GM23338 (cell line): ENCODE measurements around the gene PVR. TPM values are rescaled to one million over a fixed set of nuclear protein-coding genes. Genes with fewer than 3 reads are reported as not detected.

ENCODE experiments used
- CREB1 ChIP-seq: fragments of 250-450 bp; sonication (Bioruptor Pico); IDR thresholded peaks from 2 replicates; pipeline ENCODE4 v1.5.0; 2020; ENCODE audit warnings: low read depth, mild to moderate bottlenecking, moderate library complexity
- EZH2 ChIP-seq: fragments of 200-600 bp; sonication (generic); IDR thresholded peaks from one replicate; pipeline ENCODE4 v1.8.0; 2017; ENCODE audit warnings: antibody characterized with exemption, mild to moderate bottlenecking, low read depth; ENCODE audit not compliant: unreplicated experiment
- NANOG ChIP-seq: IDR thresholded peaks from 2 replicates; pipeline ENCODE4 v1.6.1; 2016; ENCODE audit warnings: antibody characterized with exemption, borderline replicate concordance
- POLR2AphosphoS5 ChIP-seq: IDR thresholded peaks from 2 replicates; pipeline ENCODE4 v1.6.1; 2016; ENCODE audit warnings: antibody characterized with exemption, low read depth
- STAT1 ChIP-seq: IDR thresholded peaks from one replicate; pipeline ENCODE4 v1.6.1; 2016; ENCODE audit warnings: antibody characterized with exemption; ENCODE audit not compliant: unreplicated experiment
- ZNF114 ChIP-seq: fragments of 250-450 bp; sonication (Bioruptor Pico); IDR thresholded peaks from 2 replicates; pipeline ENCODE4 v1.5.0; 2020; ENCODE audit warnings: mild to moderate bottlenecking, moderate library complexity
- polyA plus RNA-seq: library from polyadenylated mRNA; unstranded; fragments of >200 nt; fragmentation: Nextera tagmentation; extraction: Ambion mirVana; gene quantifications from 2 replicates; pipeline ENCODE4 v1.2.1, GENCODE V29; 2016
- total RNA-seq: library from RNA; depleted of rRNA; stranded (reverse); fragments of >200 nt; shearing (Covaris generic); gene quantifications from 2 replicates; pipeline ENCODE4 v1.2.3, GENCODE V29; 2014
- TF ChIP-seq, protein P1 (sequence below): fragments of 250-450 bp; sonication (Bioruptor Pico); IDR thresholded peaks from 2 replicates; pipeline ENCODE4 v1.5.0; 2020; ENCODE audit warnings: mild to moderate bottlenecking, moderate library complexity
- TF ChIP-seq, protein P2 (sequence below): IDR thresholded peaks from one replicate; pipeline ENCODE4 v1.6.1; 2018; ENCODE audit warnings: antibody characterized with exemption; ENCODE audit not compliant: unreplicated experiment

Gene PVR
- total and polyA plus RNA-seq, 2 experiments from 2014 or later, result 4.8 to 19.0 TPM

DNA sequence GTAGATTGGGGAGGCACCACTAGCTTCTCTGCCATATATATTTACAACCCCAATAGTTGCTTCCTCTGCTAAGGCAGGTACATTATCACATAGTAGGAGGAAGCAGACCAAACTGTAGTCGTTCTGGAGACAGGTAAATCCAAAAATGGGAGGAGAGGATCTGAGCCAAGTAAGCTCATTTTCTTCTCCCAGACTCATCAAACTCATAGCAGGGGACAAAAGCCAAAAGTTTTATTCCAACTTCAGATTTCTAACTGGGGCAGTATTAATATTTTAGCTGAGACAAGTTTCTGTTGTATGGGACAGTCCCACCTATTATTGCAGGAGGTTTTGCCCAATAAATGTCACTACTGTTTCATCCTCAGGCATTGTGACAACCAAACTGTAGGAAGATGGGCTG is 38.2 kb upstream of the PVR start (continued):
- TF ChIP-seq, protein P1, sequence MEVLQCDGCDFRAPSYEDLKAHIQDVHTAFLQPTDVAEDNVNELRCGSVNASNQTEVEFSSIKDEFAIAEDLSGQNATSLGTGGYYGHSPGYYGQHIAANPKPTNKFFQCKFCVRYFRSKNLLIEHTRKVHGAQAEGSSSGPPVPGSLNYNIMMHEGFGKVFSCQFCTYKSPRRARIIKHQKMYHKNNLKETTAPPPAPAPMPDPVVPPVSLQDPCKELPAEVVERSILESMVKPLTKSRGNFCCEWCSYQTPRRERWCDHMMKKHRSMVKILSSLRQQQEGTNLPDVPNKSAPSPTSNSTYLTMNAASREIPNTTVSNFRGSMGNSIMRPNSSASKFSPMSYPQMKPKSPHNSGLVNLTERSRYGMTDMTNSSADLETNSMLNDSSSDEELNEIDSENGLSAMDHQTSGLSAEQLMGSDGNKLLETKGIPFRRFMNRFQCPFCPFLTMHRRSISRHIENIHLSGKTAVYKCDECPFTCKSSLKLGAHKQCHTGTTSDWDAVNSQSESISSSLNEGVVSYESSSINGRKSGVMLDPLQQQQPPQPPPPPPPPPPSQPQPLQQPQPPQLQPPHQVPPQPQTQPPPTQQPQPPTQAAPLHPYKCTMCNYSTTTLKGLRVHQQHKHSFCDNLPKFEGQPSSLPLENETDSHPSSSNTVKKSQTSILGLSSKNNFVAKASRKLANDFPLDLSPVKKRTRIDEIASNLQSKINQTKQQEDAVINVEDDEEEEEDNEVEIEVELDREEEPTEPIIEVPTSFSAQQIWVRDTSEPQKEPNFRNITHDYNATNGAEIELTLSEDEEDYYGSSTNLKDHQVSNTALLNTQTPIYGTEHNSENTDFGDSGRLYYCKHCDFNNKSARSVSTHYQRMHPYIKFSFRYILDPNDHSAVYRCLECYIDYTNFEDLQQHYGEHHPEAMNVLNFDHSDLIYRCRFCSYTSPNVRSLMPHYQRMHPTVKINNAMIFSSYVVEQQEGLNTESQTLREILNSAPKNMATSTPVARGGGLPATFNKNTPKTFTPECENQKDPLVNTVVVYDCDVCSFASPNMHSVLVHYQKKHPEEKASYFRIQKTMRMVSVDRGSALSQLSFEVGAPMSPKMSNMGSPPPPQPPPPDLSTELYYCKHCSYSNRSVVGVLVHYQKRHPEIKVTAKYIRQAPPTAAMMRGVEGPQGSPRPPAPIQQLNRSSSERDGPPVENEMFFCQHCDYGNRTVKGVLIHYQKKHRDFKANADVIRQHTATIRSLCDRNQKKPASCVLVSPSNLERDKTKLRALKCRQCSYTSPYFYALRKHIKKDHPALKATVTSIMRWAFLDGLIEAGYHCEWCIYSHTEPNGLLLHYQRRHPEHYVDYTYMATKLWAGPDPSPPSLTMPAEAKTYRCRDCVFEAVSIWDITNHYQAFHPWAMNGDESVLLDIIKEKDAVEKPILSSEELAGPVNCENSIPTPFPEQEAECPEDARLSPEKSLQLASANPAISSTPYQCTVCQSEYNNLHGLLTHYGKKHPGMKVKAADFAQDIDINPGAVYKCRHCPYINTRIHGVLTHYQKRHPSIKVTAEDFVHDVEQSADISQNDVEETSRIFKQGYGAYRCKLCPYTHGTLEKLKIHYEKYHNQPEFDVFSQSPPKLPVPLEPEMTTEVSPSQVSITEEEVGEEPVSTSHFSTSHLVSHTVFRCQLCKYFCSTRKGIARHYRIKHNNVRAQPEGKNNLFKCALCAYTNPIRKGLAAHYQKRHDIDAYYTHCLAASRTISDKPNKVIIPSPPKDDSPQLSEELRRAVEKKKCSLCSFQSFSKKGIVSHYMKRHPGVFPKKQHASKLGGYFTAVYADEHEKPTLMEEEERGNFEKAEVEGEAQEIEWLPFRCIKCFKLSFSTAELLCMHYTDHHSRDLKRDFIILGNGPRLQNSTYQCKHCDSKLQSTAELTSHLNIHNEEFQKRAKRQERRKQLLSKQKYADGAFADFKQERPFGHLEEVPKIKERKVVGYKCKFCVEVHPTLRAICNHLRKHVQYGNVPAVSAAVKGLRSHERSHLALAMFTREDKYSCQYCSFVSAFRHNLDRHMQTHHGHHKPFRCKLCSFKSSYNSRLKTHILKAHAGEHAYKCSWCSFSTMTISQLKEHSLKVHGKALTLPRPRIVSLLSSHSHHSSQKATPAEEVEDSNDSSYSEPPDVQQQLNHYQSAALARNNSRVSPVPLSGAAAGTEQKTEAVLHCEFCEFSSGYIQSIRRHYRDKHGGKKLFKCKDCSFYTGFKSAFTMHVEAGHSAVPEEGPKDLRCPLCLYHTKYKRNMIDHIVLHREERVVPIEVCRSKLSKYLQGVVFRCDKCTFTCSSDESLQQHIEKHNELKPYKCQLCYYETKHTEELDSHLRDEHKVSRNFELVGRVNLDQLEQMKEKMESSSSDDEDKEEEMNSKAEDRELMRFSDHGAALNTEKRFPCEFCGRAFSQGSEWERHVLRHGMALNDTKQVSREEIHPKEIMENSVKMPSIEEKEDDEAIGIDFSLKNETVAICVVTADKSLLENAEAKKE (CRISPR knock-in tag), result no peak
- no peak for TF ChIP-seq POLR2AphosphoS5
- no peak for TF ChIP-seq CREB1 (CRISPR knock-in tag)
- no peak for TF ChIP-seq EZH2
- TF ChIP-seq, protein P2, sequence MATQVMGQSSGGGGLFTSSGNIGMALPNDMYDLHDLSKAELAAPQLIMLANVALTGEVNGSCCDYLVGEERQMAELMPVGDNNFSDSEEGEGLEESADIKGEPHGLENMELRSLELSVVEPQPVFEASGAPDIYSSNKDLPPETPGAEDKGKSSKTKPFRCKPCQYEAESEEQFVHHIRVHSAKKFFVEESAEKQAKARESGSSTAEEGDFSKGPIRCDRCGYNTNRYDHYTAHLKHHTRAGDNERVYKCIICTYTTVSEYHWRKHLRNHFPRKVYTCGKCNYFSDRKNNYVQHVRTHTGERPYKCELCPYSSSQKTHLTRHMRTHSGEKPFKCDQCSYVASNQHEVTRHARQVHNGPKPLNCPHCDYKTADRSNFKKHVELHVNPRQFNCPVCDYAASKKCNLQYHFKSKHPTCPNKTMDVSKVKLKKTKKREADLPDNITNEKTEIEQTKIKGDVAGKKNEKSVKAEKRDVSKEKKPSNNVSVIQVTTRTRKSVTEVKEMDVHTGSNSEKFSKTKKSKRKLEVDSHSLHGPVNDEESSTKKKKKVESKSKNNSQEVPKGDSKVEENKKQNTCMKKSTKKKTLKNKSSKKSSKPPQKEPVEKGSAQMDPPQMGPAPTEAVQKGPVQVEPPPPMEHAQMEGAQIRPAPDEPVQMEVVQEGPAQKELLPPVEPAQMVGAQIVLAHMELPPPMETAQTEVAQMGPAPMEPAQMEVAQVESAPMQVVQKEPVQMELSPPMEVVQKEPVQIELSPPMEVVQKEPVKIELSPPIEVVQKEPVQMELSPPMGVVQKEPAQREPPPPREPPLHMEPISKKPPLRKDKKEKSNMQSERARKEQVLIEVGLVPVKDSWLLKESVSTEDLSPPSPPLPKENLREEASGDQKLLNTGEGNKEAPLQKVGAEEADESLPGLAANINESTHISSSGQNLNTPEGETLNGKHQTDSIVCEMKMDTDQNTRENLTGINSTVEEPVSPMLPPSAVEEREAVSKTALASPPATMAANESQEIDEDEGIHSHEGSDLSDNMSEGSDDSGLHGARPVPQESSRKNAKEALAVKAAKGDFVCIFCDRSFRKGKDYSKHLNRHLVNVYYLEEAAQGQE, result no peak
- no peak for TF ChIP-seq STAT1
- TF ChIP-seq NANOG, result no peak
- no peak for TF ChIP-seq ZNF114 (CRISPR knock-in tag)
